ENCODE measurements around the gene PDLIM5. TPM values are rescaled to one million over a fixed set of nuclear protein-coding genes. Genes with fewer than 3 reads are reported as not detected.

PDLIM5 gene
- total RNA-seq, 1 experiment from 2014 or later: 53.8 TPM

GRCh38 chr4:94673961-94674360 lies 222.2 kb downstream of the PDLIM5 start:
- Histone ChIP-seq H3K27me3 (ENCODE audit: low read length) (no peaks in the 10 kb centered on the region), H3K4me2 (ENCODE audit: low read depth, low read length, poor library complexity, severe bottlenecking) (no peak overlapping the region), H3K79me2 (ENCODE audit: low read length) (no peaks in the 10 kb centered on the region), H3K9me3 (ENCODE audit: low read length) (no peaks in the 10 kb centered on the region), H3K9ac (ENCODE audit: low read length) (no peak overlapping the region), H3K9me2 (replicated peaks; ENCODE audit: insufficient read depth, low read length) (no peaks in the 10 kb centered on the region), H3K36me3 (ENCODE audit: insufficient read depth, low read length) (no peaks in the 10 kb centered on the region), H3K27ac (ENCODE audit: low read length) (no peak overlapping the region), H3K4me3 (ENCODE audit: low read length) (no peak overlapping the region), H2AFZ (ENCODE audit: low read length) (no peak overlapping the region), H4K20me1 (ENCODE audit: insufficient read depth, low read depth, low read length) (no peaks in the 10 kb centered on the region), H3K4me1 (ENCODE audit: low read length) (no peaks in the 10 kb centered on the region; the same call in 1 of the 2 replicates)
- no peak for DNase-seq

- H3K9me2 ChIP-seq (replicated peaks; ENCODE audit: insufficient read depth, low read length): no peaks in the 10 kb centered on the region
- H3K9me3 ChIP-seq (ENCODE audit: low read length): no peaks in the 10 kb centered on the region
- no peak overlapping the region for H3K4me2 ChIP-seq (ENCODE audit: low read depth, low read length, poor library complexity, severe bottlenecking)
- no peaks in the 10 kb centered on the region for H3K36me3 ChIP-seq (ENCODE audit: insufficient read depth, low read length)
- no peak overlapping the region for H3K4me3 ChIP-seq (ENCODE audit: low read length)
- H3K27me3 ChIP-seq (ENCODE audit: low read length): no peaks in the 10 kb centered on the region
- DNase-seq: no peak
- H3K9ac ChIP-seq (ENCODE audit: low read length): no peak overlapping the region
- no peak overlapping the region for H3K27ac ChIP-seq (ENCODE audit: low read length)
- no peak overlapping the region for H2AFZ ChIP-seq (ENCODE audit: low read length)
- H4K20me1 ChIP-seq (ENCODE audit: insufficient read depth, low read depth, low read length): no peaks in the 10 kb centered on the region
- no peaks in the 10 kb centered on the region for H3K79me2 ChIP-seq (ENCODE audit: low read length)
- H3K4me1 ChIP-seq (ENCODE audit: low read length): no peaks in the 10 kb centered on the region; the same call in 1 of the 2 replicates
Observed at GRCh38 chr4:94676970-94677369, 225.2 kb downstream of the PDLIM5 start.

GRCh38 chr4:94678896-94679295 lies 227.2 kb downstream of the PDLIM5 start:
- no peaks in the 10 kb centered on the region for H3K9me3 ChIP-seq (ENCODE audit: low read length)
- DNase-seq: no peak
- H3K27ac ChIP-seq (ENCODE audit: low read length): no peak overlapping the region
- no peaks in the 10 kb centered on the region for H3K9me2 ChIP-seq (replicated peaks; ENCODE audit: insufficient read depth, low read length)
- no peak overlapping the region for H3K4me2 ChIP-seq (ENCODE audit: low read depth, low read length, poor library complexity, severe bottlenecking)
- no peak overlapping the region for H3K9ac ChIP-seq (ENCODE audit: low read length)
- no peaks in the 10 kb centered on the region for H3K27me3 ChIP-seq (ENCODE audit: low read length)
- no peaks in the 10 kb centered on the region for H4K20me1 ChIP-seq (ENCODE audit: insufficient read depth, low read depth, low read length)
- no peaks in the 10 kb centered on the region for H3K79me2 ChIP-seq (ENCODE audit: low read length)
- H3K36me3 ChIP-seq (ENCODE audit: insufficient read depth, low read length): no peaks in the 10 kb centered on the region
- H3K4me1 ChIP-seq (ENCODE audit: low read length): no peaks in the 10 kb centered on the region
- H2AFZ ChIP-seq (ENCODE audit: low read length): no peak overlapping the region
- H3K4me3 ChIP-seq (ENCODE audit: low read length): no peak overlapping the region

- H3K27ac ChIP-seq (ENCODE audit: low read length): no peak overlapping the region
- no peak overlapping the region for H3K4me3 ChIP-seq (ENCODE audit: low read length)
- H3K9me2 ChIP-seq (replicated peaks; ENCODE audit: insufficient read depth, low read length): no peaks in the 10 kb centered on the region
- H3K27me3 ChIP-seq (ENCODE audit: low read length): no peaks in the 10 kb centered on the region
- H2AFZ ChIP-seq (ENCODE audit: low read length): no peak overlapping the region
- no peaks in the 10 kb centered on the region for H3K36me3 ChIP-seq (ENCODE audit: insufficient read depth, low read length)
- no peaks in the 10 kb centered on the region for H4K20me1 ChIP-seq (ENCODE audit: insufficient read depth, low read depth, low read length)
- H3K4me2 ChIP-seq (ENCODE audit: low read depth, low read length, poor library complexity, severe bottlenecking): no peak overlapping the region
- DNase-seq: no peak
- H3K9ac ChIP-seq (ENCODE audit: low read length): no peak overlapping the region
- H3K79me2 ChIP-seq (ENCODE audit: low read length): no peaks in the 10 kb centered on the region
- no peaks in the 10 kb centered on the region for H3K9me3 ChIP-seq (ENCODE audit: low read length)
- H3K4me1 ChIP-seq (ENCODE audit: low read length): no peaks in the 10 kb centered on the region
Observed at GRCh38 chr4:94680176-94680862, 228.6 kb downstream of the PDLIM5 start.

- H3K4me1 ChIP-seq (ENCODE audit: low read length): no peaks in the 10 kb centered on the region
- H3K79me2 ChIP-seq (ENCODE audit: low read length): no peaks in the 10 kb centered on the region
- no peak overlapping the region for H2AFZ ChIP-seq (ENCODE audit: low read length)
- H3K27me3 ChIP-seq (ENCODE audit: low read length): no peaks in the 10 kb centered on the region
- H3K27ac ChIP-seq (ENCODE audit: low read length): no peak overlapping the region
- H4K20me1 ChIP-seq (ENCODE audit: insufficient read depth, low read depth, low read length): no peaks in the 10 kb centered on the region
- H3K9me2 ChIP-seq (replicated peaks; ENCODE audit: insufficient read depth, low read length): no peaks in the 10 kb centered on the region
- H3K9ac ChIP-seq (ENCODE audit: low read length): no peak overlapping the region
- no peak for DNase-seq
- no peaks in the 10 kb centered on the region for H3K9me3 ChIP-seq (ENCODE audit: low read length)
- H3K36me3 ChIP-seq (ENCODE audit: insufficient read depth, low read length): no peaks in the 10 kb centered on the region
- no peak overlapping the region for H3K4me3 ChIP-seq (ENCODE audit: low read length)
- H3K4me2 ChIP-seq (ENCODE audit: low read depth, low read length, poor library complexity, severe bottlenecking): no peak overlapping the region
Observed at GRCh38 chr4:94686086-94686485, 234.3 kb downstream of the PDLIM5 start.

DNA sequence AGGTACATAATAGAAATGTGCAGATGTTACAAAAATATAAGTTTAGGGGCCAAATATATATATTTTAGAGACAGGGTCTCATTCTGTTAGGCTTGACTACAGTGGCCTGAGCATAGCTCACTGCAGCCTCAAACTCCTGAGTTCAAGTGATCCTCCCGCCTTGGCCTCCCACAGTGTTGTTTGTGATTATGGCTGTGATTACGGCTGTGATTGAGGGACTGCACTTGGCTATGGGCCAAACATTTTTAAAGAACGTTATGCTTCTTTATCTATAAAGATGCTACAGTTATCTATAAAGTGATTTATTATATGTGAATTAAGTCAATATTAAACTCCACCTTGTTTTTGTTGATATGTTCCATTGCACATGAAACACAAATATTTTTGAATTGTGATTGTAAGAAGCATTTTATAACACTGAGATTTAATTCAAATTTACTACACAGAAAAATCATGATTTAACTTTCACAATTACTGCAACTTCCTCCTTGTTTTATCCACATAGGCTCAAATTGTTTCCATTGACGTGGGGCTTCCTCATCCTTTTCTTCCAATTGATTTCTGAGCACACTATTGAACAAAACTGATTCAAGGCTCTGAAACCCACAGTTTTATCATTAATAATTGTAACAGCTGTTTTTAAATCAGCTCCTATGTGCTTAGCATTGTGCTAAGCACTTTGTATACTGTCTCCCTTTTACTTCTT lies 237.6 kb downstream of the PDLIM5 start:
- Histone ChIP-seq H3K4me3 (ENCODE audit: low read length) (no peak overlapping the region), H3K27me3 (ENCODE audit: low read length) (no peaks in the 10 kb centered on the region), H3K36me3 (ENCODE audit: insufficient read depth, low read length) (no peaks in the 10 kb centered on the region), H2AFZ (ENCODE audit: low read length) (no peak overlapping the region), H3K79me2 (ENCODE audit: low read length) (no peaks in the 10 kb centered on the region), H4K20me1 (ENCODE audit: insufficient read depth, low read depth, low read length) (no peaks in the 10 kb centered on the region), H3K4me1 (ENCODE audit: low read length) (no peaks in the 10 kb centered on the region), H3K9me2 (replicated peaks; ENCODE audit: insufficient read depth, low read length) (no peaks in the 10 kb centered on the region), H3K4me2 (ENCODE audit: low read depth, low read length, poor library complexity, severe bottlenecking) (no peak overlapping the region), H3K27ac (ENCODE audit: low read length) (no peak overlapping the region), H3K9ac (ENCODE audit: low read length) (no peak overlapping the region), H3K9me3 (ENCODE audit: low read length) (no peaks in the 10 kb centered on the region)
- no peak for DNase-seq

- H3K4me1 ChIP-seq (ENCODE audit: low read length): no peaks in the 10 kb centered on the region
- H3K9me2 ChIP-seq (replicated peaks; ENCODE audit: insufficient read depth, low read length): no peaks in the 10 kb centered on the region
- H3K36me3 ChIP-seq (ENCODE audit: insufficient read depth, low read length): no peaks in the 10 kb centered on the region
- no peak overlapping the region for H3K27ac ChIP-seq (ENCODE audit: low read length)
- no peak overlapping the region for H2AFZ ChIP-seq (ENCODE audit: low read length)
- no peak overlapping the region for H3K9ac ChIP-seq (ENCODE audit: low read length)
- H3K79me2 ChIP-seq (ENCODE audit: low read length): no peaks in the 10 kb centered on the region
- no peaks in the 10 kb centered on the region for H3K27me3 ChIP-seq (ENCODE audit: low read length)
- H3K4me2 ChIP-seq (ENCODE audit: low read depth, low read length, poor library complexity, severe bottlenecking): no peak overlapping the region
- no peak for DNase-seq
- no peak overlapping the region for H3K4me3 ChIP-seq (ENCODE audit: low read length)
- no peaks in the 10 kb centered on the region for H3K9me3 ChIP-seq (ENCODE audit: low read length)
- no peaks in the 10 kb centered on the region for H4K20me1 ChIP-seq (ENCODE audit: insufficient read depth, low read depth, low read length)
Observed at GRCh38 chr4:94690851-94691254, 239.1 kb downstream of the PDLIM5 start.

- H2AFZ ChIP-seq (ENCODE audit: low read length): no peak overlapping the region
- DNase-seq: no peak
- no peaks in the 10 kb centered on the region for H3K27me3 ChIP-seq (ENCODE audit: low read length)
- H3K9me3 ChIP-seq (ENCODE audit: low read length): no peaks in the 10 kb centered on the region
- H3K4me1 ChIP-seq (ENCODE audit: low read length): no peaks in the 10 kb centered on the region
- H3K36me3 ChIP-seq (ENCODE audit: insufficient read depth, low read length): no peaks in the 10 kb centered on the region
- no peaks in the 10 kb centered on the region for H3K79me2 ChIP-seq (ENCODE audit: low read length)
- H3K9me2 ChIP-seq (replicated peaks; ENCODE audit: insufficient read depth, low read length): no peaks in the 10 kb centered on the region
- H3K27ac ChIP-seq (ENCODE audit: low read length): no peak overlapping the region
- H3K4me2 ChIP-seq (ENCODE audit: low read depth, low read length, poor library complexity, severe bottlenecking): no peak overlapping the region
- H3K4me3 ChIP-seq (ENCODE audit: low read length): no peak overlapping the region
- H3K9ac ChIP-seq (ENCODE audit: low read length): no peak overlapping the region
- H4K20me1 ChIP-seq (ENCODE audit: insufficient read depth, low read depth, low read length): no peaks in the 10 kb centered on the region
Observed at GRCh38 chr4:94691552-94691951, 239.8 kb downstream of the PDLIM5 start.
